Measurements from ENCODE around the gene RBM38.

Gene RBM38

GRCh38 chr20:57451431-57451794 is 60.2 kb downstream of the RBM38 start:
- no peak for DNase-seq (ENCODE audit: low spot score)

DNA sequence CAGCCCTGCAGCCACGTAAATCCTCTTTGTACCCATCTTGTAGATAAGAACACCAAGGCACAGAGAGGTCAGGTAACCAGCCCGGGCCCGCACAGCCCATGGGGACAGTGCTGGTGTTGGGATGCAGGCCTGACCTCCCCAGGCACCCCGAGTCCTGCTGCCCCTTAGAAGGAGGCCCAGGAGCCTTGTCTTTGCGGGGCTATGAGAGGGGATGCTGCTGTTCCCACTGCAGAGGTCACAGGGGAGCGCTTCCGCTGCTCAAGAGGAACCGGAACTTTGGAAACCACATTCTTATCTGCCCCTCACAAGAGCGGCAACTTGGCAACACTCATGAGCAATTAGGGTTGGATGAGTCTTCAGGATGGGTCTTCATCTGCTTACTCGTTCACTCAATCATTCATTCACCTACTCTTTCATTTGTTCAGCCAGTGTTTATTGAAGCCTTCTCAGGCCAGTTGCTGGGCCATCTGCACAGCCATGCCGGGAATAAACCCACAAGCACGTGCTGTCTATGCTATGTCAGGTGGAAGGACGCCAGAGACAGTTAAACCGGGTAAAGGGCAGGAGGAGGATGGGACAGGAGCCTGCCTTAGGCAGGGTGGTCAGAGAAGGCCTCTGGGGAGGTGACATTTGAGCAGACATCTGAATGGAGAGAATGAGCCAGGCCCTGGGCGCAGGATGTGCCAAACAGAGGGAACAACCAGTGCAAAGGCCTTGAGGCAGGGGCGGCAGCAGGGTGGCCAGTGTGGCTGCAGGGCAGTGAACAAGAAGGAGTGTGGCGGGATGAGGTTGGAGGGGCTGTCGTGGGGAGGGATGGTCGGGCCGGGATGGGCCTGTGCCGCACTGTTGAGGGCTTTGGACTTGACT is 60.8 kb downstream of the RBM38 start:
- DNase-seq (ENCODE audit: low spot score) = no peak

- no peak for DNase-seq (ENCODE audit: low spot score)
Observed at GRCh38 chr20:57455386-57455785, 64.2 kb downstream of the RBM38 start.

DNA sequence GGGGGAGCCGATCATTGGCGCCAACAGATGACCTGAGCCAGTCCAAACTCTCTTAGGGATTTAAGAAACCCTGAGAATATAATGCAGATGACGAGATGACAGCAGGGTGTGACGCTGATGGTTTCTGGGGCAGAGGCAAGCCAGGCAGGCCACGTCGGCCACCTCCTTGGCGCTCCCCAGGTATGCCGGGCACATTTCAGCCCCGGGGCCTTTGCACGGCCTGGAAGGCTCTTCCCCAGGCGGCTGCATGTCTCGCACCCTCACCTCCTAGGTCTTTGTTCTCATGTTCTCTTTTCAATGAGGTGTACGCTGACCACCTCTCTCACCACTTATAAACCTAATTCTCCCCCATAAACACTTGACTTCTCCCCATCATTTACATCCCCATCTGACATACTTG is 64.9 kb downstream of the RBM38 start:
- DNase-seq (ENCODE audit: low spot score) = no peak

DNA sequence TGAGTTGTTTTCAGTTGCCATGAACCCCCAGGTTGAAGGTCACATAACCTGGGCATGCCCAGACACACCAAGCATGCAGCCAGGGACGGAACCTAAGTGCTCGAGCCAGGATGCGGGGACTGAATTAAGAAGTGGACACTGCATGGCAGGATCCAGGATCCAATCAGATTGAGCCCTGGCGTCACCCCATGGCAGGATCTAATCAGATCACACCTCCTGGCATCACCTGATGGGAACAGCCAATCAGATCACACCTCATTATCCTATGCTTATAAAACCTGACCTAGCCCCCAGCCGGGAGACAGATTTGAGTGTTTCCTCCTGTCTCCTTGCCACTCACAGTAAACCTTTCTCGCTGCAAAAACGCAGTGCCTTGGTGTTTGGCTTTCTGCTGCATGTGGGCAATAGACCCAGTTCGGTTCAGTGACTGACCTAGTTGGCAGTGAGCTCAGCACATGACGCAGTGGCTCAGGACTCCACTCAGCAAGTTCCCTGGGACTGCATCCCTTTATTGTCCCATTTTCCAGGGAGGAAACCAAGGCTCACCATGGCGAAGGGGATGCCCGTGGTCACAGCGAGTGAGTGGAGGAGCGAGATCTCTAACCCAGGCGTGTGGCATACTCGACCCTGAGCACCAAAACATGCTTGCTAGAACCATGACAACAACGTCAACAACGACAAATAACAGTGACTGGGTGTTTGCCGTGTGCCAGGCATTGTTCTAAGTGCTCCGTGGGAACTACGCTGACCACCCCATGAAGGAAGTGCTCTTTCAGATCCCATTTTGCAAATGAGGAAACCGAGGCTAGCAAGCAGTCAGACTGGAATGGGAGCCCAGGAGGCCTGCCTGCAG is 66.3 kb downstream of the RBM38 start:
- DNase-seq (ENCODE audit: low spot score) = no peak

DNA sequence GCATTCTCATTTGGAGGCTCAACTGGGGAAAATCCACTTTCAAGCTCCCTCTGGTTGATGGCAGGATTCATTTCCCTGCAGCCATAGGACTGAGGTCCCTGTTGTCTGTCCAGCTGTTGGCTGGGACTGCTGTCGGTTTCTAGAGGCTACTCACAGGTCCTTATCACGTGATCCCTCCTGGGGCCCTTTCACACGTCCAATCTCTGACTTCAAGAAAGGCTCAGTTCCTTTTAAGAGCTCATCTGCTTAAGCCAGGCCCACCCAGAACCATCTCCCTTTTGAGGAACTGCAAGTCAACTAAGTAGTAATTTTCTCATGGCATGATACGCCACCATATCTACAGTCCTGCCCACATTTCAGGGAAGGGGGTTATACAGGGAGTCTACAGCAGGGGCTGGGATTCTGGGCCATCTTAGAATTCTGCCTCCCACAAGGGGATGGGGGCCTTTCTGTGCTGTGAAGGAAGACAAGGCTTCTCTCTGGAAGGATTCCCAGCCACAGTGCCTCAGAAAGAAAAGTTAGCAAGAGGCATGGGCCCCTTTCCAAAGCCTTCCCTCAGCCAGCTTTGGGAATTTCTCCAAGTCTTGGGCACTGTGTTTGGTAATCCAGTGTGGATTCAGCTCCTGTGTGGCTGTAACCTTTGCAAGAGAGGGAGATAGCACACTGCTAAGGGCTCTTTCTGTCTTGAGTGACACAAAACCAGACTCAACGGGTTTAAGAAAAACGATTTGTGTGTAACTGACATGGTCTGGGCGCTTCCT is 67.4 kb downstream of the RBM38 start:
- DNase-seq (ENCODE audit: low spot score) = no peak
